Keratinocyte (primary cell): ENCODE data around the gene ZBTB20. TPM values are rescaled to one million over a fixed set of nuclear protein-coding genes. Genes with fewer than 3 reads are reported as not detected.

Experiments
- DNase-seq: peaks from one replicate; pipeline ENCODE4 v3.0.0-alpha.2; 2011; ENCODE audit warnings: low read depth, missing footprints, low spot score
- FAIRE-seq: peaks from 2 replicates; lab custom pipeline; 2011; peaks lifted over from hg19 to GRCh38; lab: Jason Lieb, UNC
- H2AFZ ChIP-seq: 2 replicates; pipeline ENCODE4 v1.6.0; 2012; ENCODE audit warnings: low read length, control low read depth, inconsistent platforms; ENCODE audit not compliant: control insufficient read depth
- H3K27ac ChIP-seq: 2 replicates; pipeline ENCODE4 v1.5.1; 2011; ENCODE audit warnings: low read length; ENCODE audit not compliant: control insufficient read depth, insufficient read depth
- H3K27me3 ChIP-seq: 3 replicates; pipeline ENCODE4 v1.6.0; 2011; ENCODE audit warnings: low read length; ENCODE audit not compliant: control insufficient read depth, insufficient read depth; ENCODE audit errors: extremely low read depth
- H3K36me3 ChIP-seq, 2 experiments: 2 replicates in 1 of 2; 3 replicates in 1 of 2; pipeline ENCODE4 v1.5.1; 2011; ENCODE audit warnings: low read length in 2 of 2, mild to moderate bottlenecking in 1 of 2; ENCODE audit not compliant: control insufficient read depth in 2 of 2, insufficient read depth in 2 of 2; ENCODE audit errors: extremely low read depth in 1 of 2
- H3K4me1 ChIP-seq: 3 replicates; pipeline ENCODE4 v1.5.1; 2011; ENCODE audit warnings: low read length; ENCODE audit not compliant: control insufficient read depth, insufficient read depth; ENCODE audit errors: extremely low read depth
- H3K4me2 ChIP-seq: 3 replicates; pipeline ENCODE4 v1.6.0; 2011; ENCODE audit warnings: low read depth, low read length; ENCODE audit not compliant: control insufficient read depth, insufficient read depth; ENCODE audit errors: extremely low read depth
- H3K4me3 ChIP-seq, 3 experiments: fragments of 200-600 bp in 1 of 3; sonication (generic) in 1 of 3; 2 replicates in 2 of 3; 3 replicates in 1 of 3; pipeline ENCODE4 v1.5.1; 2011 to 2016; ENCODE audit warnings: low read length in 3 of 3, mild to moderate bottlenecking in 3 of 3, control low read depth in 2 of 3, inconsistent platforms in 1 of 3, low read depth in 1 of 3, mixed read lengths in 1 of 3, mixed run types in 1 of 3, moderate library complexity in 1 of 3; ENCODE audit not compliant: control insufficient read depth in 2 of 3, insufficient read depth in 2 of 3; ENCODE audit errors: extremely low read depth in 1 of 3
- H3K79me2 ChIP-seq: 2 replicates; pipeline ENCODE4 v1.6.0; 2012; ENCODE audit warnings: low read length; ENCODE audit not compliant: control insufficient read depth, insufficient read depth
- H3K9ac ChIP-seq: 3 replicates; pipeline ENCODE4 v1.6.0; 2011; ENCODE audit warnings: low read length; ENCODE audit not compliant: control insufficient read depth, insufficient read depth; ENCODE audit errors: extremely low read depth
- H3K9me1 ChIP-seq: 3 replicates; pipeline ENCODE4 v1.6.0; 2011; ENCODE audit warnings: low read length; ENCODE audit not compliant: control insufficient read depth, insufficient read depth; ENCODE audit errors: extremely low read depth
- H3K9me3 ChIP-seq: 2 replicates; pipeline ENCODE4 v1.5.1; 2012; ENCODE audit warnings: low read depth, low read length; ENCODE audit not compliant: control insufficient read depth
- H4K20me1 ChIP-seq: 3 replicates; pipeline ENCODE4 v1.6.0; 2011; ENCODE audit warnings: low read length; ENCODE audit not compliant: control insufficient read depth, insufficient read depth; ENCODE audit errors: extremely low read depth
- EZH2 ChIP-seq: IDR thresholded peaks from one replicate; pipeline ENCODE4 v1.6.1; 2012; ENCODE audit warnings: inconsistent platforms, mild to moderate bottlenecking, low read length, moderate library complexity
- dilution Hi-C: fragments of 300-500 bp; cut with MboI; formaldehyde crosslinking; loops from one replicate; pipeline ENCODE4 v1.7.0; 2020; ENCODE audit warnings: low sequenced_read_pairs; ENCODE audit not compliant: extremely low pct_ligation_motif_present
- polyA plus RNA-seq, 5 experiments: library from polyadenylated mRNA; depleted of rRNA in 3 of 5; stranded (reverse) in 3 of 5; stranded (forward) in 1 of 5; unstranded in 1 of 5; fragments of >200 nt; gene quantifications; 1 replicate in 1 of 5; 2 replicates in 3 of 5; 3 replicates in 1 of 5; pipeline versions ENCODE4 v1.2.1 to v1.2.3, GENCODE V29; 2011 to 2012; ENCODE audit warnings: missing spikeins in 2 of 5, low read depth in 1 of 5, low replicate concordance in 1 of 5
- TF ChIP-seq, protein P1 (sequence below), 3 experiments: IDR thresholded peaks in 1 of 3; conservative IDR thresholded peaks in 1 of 3; optimal IDR thresholded peaks in 1 of 3; 2 replicates in 2 of 3; 3 replicates in 1 of 3; pipeline versions ENCODE3 to v1.5.1; 2011; ENCODE audit warnings: low read length in 3 of 3, mild to moderate bottlenecking in 3 of 3, moderate library complexity in 2 of 3, control low read depth in 1 of 3, inconsistent platforms in 1 of 3; ENCODE audit not compliant: insufficient read depth in 2 of 3; ENCODE audit errors: extremely low read depth in 1 of 3

ZBTB20 gene
- polyA plus RNA-seq, 1 donor (not counting 4 experiments of a cell fraction or from before 2014, with no cell fraction given) = 0.52 TPM

DNA sequence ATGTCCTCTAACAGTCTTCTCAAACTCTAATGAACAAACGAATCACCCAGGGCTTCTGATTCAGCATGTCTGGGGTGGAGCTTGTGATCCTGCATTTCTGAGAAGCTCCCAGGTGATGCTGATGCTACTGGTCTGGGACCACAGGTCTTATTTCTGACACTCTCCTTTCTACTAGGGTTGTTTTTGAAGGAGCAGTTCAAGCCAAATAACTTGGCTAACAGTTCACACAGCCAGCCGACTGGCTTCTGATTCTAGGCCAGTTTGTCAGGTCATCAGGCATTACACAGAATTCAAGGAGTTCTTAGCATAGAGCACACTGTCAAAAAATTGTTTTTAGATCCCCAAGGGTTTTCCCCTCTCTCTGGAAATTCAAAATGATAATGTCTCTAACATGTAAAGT is 752.5 kb downstream of the ZBTB20 start:
- Histone ChIP-seq H3K4me1 (no peaks in the 10 kb centered on the region), H3K9ac (no peak overlapping the region), H3K9me3 (no peaks in the 10 kb centered on the region), H3K4me2 (no peak overlapping the region), H3K4me3 (no peak overlapping the region), H3K27ac (no peak overlapping the region), H3K9me1 (no peaks in the 10 kb centered on the region), H3K36me3 (no peaks in the 10 kb centered on the region), H4K20me1 (no peaks in the 10 kb centered on the region), H3K79me2 (no peaks in the 10 kb centered on the region), H2AFZ (no peak overlapping the region), H3K27me3 (no peaks in the 10 kb centered on the region)
- DNase-seq (no peak), FAIRE-seq (no peak)
- no peak for TF ChIP-seq EZH2
- TF ChIP-seq, protein P1, sequence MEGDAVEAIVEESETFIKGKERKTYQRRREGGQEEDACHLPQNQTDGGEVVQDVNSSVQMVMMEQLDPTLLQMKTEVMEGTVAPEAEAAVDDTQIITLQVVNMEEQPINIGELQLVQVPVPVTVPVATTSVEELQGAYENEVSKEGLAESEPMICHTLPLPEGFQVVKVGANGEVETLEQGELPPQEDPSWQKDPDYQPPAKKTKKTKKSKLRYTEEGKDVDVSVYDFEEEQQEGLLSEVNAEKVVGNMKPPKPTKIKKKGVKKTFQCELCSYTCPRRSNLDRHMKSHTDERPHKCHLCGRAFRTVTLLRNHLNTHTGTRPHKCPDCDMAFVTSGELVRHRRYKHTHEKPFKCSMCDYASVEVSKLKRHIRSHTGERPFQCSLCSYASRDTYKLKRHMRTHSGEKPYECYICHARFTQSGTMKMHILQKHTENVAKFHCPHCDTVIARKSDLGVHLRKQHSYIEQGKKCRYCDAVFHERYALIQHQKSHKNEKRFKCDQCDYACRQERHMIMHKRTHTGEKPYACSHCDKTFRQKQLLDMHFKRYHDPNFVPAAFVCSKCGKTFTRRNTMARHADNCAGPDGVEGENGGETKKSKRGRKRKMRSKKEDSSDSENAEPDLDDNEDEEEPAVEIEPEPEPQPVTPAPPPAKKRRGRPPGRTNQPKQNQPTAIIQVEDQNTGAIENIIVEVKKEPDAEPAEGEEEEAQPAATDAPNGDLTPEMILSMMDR (optimal IDR thresholded peaks at IDR 0.05 in 1 of 3, IDR thresholded peaks at IDR 0.05 in 1 of 3, conservative IDR thresholded peaks at IDR 0.05 in 1 of 3; ENCODE audit: extremely low read depth in 1 of 3, insufficient read depth in 2 of 3, low read length in 3 of 3) = no peak
- dilution Hi-C loops = no loop called here

- TF ChIP-seq EZH2 = no peak
- TF ChIP-seq, protein P1 (optimal IDR thresholded peaks at IDR 0.05 in 1 of 3, IDR thresholded peaks at IDR 0.05 in 1 of 3, conservative IDR thresholded peaks at IDR 0.05 in 1 of 3; ENCODE audit: extremely low read depth in 1 of 3, insufficient read depth in 2 of 3, low read length in 3 of 3) = no peak
- no peak overlapping the region for H3K27ac ChIP-seq
- H3K4me2 ChIP-seq = no peak overlapping the region
- no peak overlapping the region for H2AFZ ChIP-seq
- no peak overlapping the region for H3K4me3 ChIP-seq
- no peaks in the 10 kb centered on the region for H3K27me3 ChIP-seq
- no peaks in the 10 kb centered on the region for H3K4me1 ChIP-seq
- DNase-seq (no peak), FAIRE-seq (no peak)
- no peak overlapping the region for H3K9ac ChIP-seq
- H4K20me1 ChIP-seq = no peaks in the 10 kb centered on the region
- no peaks in the 10 kb centered on the region for H3K9me3 ChIP-seq
- H3K36me3 ChIP-seq = no peaks in the 10 kb centered on the region
- dilution Hi-C loops = no loop called here
- no peaks in the 10 kb centered on the region for H3K79me2 ChIP-seq
- no peaks in the 10 kb centered on the region for H3K9me1 ChIP-seq
Observed at GRCh38 chr3:114393367-114394072, 753.6 kb downstream of the ZBTB20 start.
